ENCODE results near the gene GPSM3. TPM values are rescaled to one million over a fixed set of nuclear protein-coding genes. Genes with fewer than 3 reads are reported as not detected.
A peak's percentile ranks its signal among the peaks of the same experiment; 100 is the strongest.

GPSM3 gene
- total and polyA plus RNA-seq, 2 of the 13 experiments (the other 11 are each of a cell fraction or from before 2014, with no cell fraction given) = 0.18 to 6.2 TPM

- H2AFZ ChIP-seq (ENCODE audit: low read length) = no peak overlapping the region
- H3K9ac ChIP-seq (ENCODE audit: insufficient read depth, low read depth, low read length) = no peak overlapping the region
- CTCF ChIA-PET (ENCODE audit: low intra/inter-chr PET ratio, low total read pairs) = no interaction called here
- H3K27me3 ChIP-seq (ENCODE audit: control insufficient read depth in 1 of 2, insufficient read depth in 2 of 2, low read length in 2 of 2) = no peaks in the 10 kb centered on the region
- no peaks in the 10 kb centered on the region for H4K20me1 ChIP-seq (ENCODE audit: insufficient read depth, low read length)
- no TSS peak for BruUV-seq (replicated peaks)
- no peaks in the 10 kb centered on the region for H3K9me3 ChIP-seq (ENCODE audit: low read length)
- intact Hi-C loops (cut with micrococcal nuclease; ENCODE audit: unreplicated experiment) = no loop called here
- no peak overlapping the region for H3K4me2 ChIP-seq (ENCODE audit: low read depth, low read length)
- FAIRE-seq (no peak), DNase-seq (ENCODE audit: low spot score) (no peak), ATAC-seq (peak; percentile 61; the same call in 2 of the 3 replicates)
- in situ Hi-C loops (cut with HindIII; ENCODE audit: extremely low pct_ligation_motif_present, low pct_unique_long_range_greater_than_20kb) = no loop called here
- H3K4me3 ChIP-seq (replicated peaks in 1 of 3; ENCODE audit: insufficient read depth in 1 of 3, low read depth in 2 of 3, low read length in 3 of 3) = no peak overlapping the region
- H3K36me3 ChIP-seq (replicated peaks in 1 of 2; ENCODE audit: control insufficient read depth in 1 of 2, insufficient read depth in 2 of 2, low read length in 2 of 2) = peaks cover 18 to 52% of the 10 kb centered on the region in 2 experiments
- H3K79me2 ChIP-seq (ENCODE audit: insufficient read depth, low read length) = peaks cover 18% of the 10 kb centered on the region
- H3K27ac ChIP-seq (ENCODE audit: extremely low read length, insufficient read depth, low read length) = no peak overlapping the region
- 94% methylated on average over 8 of the region's 11 CpGs for WGBS (ENCODE audit: low lambda C conversion rate)
- POLR2A ChIA-PET = interaction anchor here (1.1 to 1.4 kb wide), 2 partner anchors 9 to 52 kb away, joined by 3 to 5 read pairs; no protein-coding TSS in a partner anchor
- peaks cover 17% of the 10 kb centered on the region for H3K4me1 ChIP-seq (ENCODE audit: insufficient read depth, low read length)
- TF ChIP-seq EHMT2 (IDR thresholded peaks at IDR 0.05; ENCODE audit: borderline replicate concordance, low read depth, low read length) (no peak), KLF15 (CRISPR knock-in tag; IDR thresholded peaks at IDR 0.05; ENCODE audit: borderline replicate concordance) (no peak), TFDP1 (CRISPR knock-in tag; IDR thresholded peaks at IDR 0.05; ENCODE audit: borderline replicate concordance) (no peak), ZNF280D (CRISPR knock-in tag; IDR thresholded peaks at IDR 0.05) (no peak), MIXL1 (CRISPR knock-in tag; IDR thresholded peaks at IDR 0.05) (no peak), ZNF761 (CRISPR knock-in tag; conservative IDR thresholded peaks at IDR 0.05) (no peak), POLR2G (IDR thresholded peaks at IDR 0.05; ENCODE audit: low read depth, low read length) (no peak), ISX (CRISPR knock-in tag; conservative IDR thresholded peaks at IDR 0.05) (no peak), ERF (CRISPR knock-in tag; IDR thresholded peaks at IDR 0.05) (no peak), CTCF (CRISPR knock-in tag; IDR thresholded peaks at IDR 0.05) (peak; percentile 28; the same call in 1 of the 2 replicates)
Measured at GRCh38 chr6:32168807-32169591, 23.4 kb downstream of the GPSM3 start.
